Activated T-helper 2 cell treated with anti-CD3 and anti-CD28 coated beads, Interferon-gamma antibody, Interleukin-2, Interleukin-4, amounts not matched to agents 10 μg/mL and 5 μg/mL and 100 μg/mL, durations not matched to agents 14 hours and 24 hours and 36 hours (primary cell): ENCODE results near the gene FAM83E. TPM values are rescaled to one million over a fixed set of nuclear protein-coding genes. Genes with fewer than 3 reads are reported as not detected.
A peak's percentile ranks its signal among the peaks of the same experiment; 100 is the strongest.
"Not testable (repeated sequence)": the region's sequence is repeated elsewhere in the genome, so short reads cannot be mapped to it uniquely, and the experiment has no call there.

ENCODE experiments used
- DNase-seq: peaks from one replicate; pipeline ENCODE4 v3.0.0; 2021; ENCODE audit warnings: low spot score
- H3K27ac Mint-ChIP-seq: one replicate; pipeline ENCODE4 v1.8.0; 2021; ENCODE audit warnings: mixed read lengths
- H3K27me3 Mint-ChIP-seq: one replicate; pipeline ENCODE4 v1.8.0; 2021; ENCODE audit warnings: low read depth, mixed read lengths
- H3K36me3 Mint-ChIP-seq: one replicate; pipeline ENCODE4 v1.8.0; 2021; ENCODE audit warnings: low read depth, mixed read lengths
- H3K4me1 Mint-ChIP-seq: one replicate; pipeline ENCODE4 v1.8.0; 2021; ENCODE audit warnings: low read depth, mixed read lengths
- H3K4me3 Mint-ChIP-seq: one replicate; pipeline ENCODE4 v1.8.0; 2021; ENCODE audit warnings: low read depth, mild to moderate bottlenecking, moderate library complexity, mixed read lengths
- H3K9me3 Mint-ChIP-seq: one replicate; pipeline ENCODE4 v1.8.0; 2021; ENCODE audit warnings: mixed read lengths
- intact Hi-C: fragments of 100-400 bp; cut with micrococcal nuclease; formaldehyde crosslinking; loops from one replicate; pipeline ENCODE4 v1.15.1; 2023
- total RNA-seq: library from RNA; stranded (reverse); gene quantifications from 2 replicates; pipeline ENCODE4 v1.2.3, GENCODE V29; 2022

Gene FAM83E
- total RNA-seq, 1 donor from 2014 or later, result 4.3 TPM

DNA sequence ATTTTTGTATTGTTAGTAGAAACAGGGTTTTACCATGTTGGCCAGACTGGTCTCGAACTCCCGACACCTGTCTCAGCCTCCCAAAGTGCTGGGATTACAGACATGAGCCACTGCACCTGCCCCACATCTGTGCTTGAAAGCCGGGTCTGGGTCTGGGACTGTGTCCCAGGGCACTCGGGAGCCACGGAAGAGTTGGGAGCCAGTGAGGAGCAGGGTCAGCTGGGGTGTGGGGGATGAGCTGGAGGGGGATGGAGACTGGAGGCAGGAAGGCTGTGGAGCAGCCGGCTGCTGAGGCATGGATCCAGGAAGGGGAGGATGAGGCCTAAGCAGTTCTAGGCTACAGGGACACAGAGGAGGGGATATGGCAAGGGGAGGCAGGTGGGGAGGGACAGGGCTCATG, 19.0 kb downstream of the FAM83E start:
- Mint-ChIP-seq H3K4me3 (peak overlapping the region; percentile 76), H3K27me3 (peaks cover 1% of the 10 kb centered on the region), H3K9me3 (no peaks in the 10 kb centered on the region), H3K36me3 (no peaks in the 10 kb centered on the region), H3K4me1 (peaks cover 9% of the 10 kb centered on the region), H3K27ac (no peak overlapping the region)
- no peak for DNase-seq
- intact Hi-C loops, result no loop called here

DNA sequence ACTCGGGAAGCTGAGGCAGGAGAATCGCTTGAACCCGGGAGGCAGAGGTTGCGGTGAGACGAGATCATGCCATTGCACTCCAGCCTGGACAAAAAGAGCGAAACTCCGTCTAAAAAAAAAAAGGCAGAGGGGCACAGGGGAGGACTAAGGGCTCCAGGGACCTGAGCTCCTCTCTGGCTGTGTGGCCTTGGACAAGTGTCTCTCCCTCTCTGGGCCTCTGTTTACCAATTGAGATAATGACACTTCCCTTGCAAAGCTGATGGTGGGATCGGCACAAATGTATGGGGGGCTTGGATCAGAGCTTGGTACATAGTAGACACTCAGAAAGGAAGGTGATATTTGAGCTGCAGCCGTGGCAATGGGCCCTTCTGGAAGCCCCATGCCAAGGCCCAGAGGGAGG, 19.7 kb downstream of the FAM83E start:
- Mint-ChIP-seq H3K36me3 (no peaks in the 10 kb centered on the region), H3K27ac (peak overlapping the region; percentile 64), H3K9me3 (no peaks in the 10 kb centered on the region), H3K4me3 (peak overlapping the region; percentile 70), H3K27me3 (peaks cover 1% of the 10 kb centered on the region), H3K4me1 (peaks cover 9% of the 10 kb centered on the region)
- no peak for DNase-seq
- intact Hi-C loops, result no loop called here

DNA sequence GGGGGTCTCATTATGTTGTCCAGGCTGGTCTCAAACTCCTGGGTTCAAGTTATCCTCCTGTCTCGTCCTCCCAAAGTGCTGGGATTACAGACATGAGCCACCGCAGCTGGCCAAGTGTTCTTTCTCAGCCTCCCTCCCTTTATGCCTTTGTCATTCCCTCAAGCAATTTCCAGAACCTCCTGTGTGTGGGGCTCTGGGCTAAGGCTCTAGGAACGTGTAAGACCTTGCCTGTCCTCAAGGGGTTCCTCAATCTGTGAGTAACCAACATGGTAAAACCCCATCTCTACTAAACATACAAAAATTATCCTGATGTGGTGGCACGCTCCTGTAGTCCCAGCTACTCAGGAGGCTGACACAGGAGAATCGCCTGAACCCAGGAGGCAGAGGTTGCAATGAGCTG, 23.9 kb downstream of the FAM83E start:
- no peak for DNase-seq
- intact Hi-C loops, result no loop called here
- Mint-ChIP-seq H3K27ac (no peak overlapping the region), H3K36me3 (peaks cover 4% of the 10 kb centered on the region), H3K9me3 (no peaks in the 10 kb centered on the region), H3K4me1 (peaks cover 17% of the 10 kb centered on the region), H3K4me3 (no peak overlapping the region), H3K27me3 (peaks cover 1% of the 10 kb centered on the region)

DNA sequence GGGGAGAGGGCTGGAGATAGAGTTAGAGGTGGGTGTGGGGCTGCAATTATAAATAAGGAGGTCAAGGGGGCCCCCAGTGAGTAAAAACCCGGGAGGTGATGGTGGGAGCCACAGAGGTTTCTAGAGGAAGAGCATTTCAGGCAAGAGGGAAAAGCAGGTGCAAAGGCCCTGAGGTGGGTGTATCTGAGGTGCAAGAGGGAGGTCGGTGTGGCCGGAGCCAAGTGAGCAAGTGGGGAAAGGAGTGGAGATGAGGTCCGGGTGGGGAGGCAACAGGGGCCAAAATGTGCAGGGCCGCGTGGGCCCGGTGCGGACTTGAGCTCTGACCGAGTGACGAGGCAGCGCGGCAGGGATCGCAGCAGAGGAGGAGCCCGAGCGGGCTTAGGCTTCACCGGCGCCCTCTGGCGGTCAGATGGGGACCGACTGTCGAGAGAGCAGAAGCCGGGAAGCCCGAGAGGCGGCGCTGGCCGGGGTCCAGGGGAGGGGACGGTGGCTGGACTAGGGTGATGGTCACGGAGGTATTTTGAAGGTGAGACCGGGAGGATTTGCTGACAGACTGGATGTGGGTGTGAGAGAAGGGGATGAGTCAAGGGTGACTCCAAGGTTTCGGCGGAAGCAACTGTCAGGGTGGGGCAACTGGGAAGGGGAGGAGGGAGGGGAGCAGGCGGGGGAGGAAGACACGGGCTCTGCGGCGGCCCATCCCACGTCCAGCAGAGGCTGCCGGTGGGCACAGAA, 26.0 kb downstream of the FAM83E start:
- Mint-ChIP-seq H3K4me3 (peak overlapping the region; percentile 72), H3K27me3 (peaks cover 4% of the 10 kb centered on the region), H3K36me3 (peaks cover 8% of the 10 kb centered on the region), H3K27ac (peak overlapping the region; percentile 52), H3K4me1 (peaks cover 22% of the 10 kb centered on the region), H3K9me3 (no peaks in the 10 kb centered on the region)
- intact Hi-C loops, result no loop called here
- DNase-seq, result peak; percentile 80

DNA sequence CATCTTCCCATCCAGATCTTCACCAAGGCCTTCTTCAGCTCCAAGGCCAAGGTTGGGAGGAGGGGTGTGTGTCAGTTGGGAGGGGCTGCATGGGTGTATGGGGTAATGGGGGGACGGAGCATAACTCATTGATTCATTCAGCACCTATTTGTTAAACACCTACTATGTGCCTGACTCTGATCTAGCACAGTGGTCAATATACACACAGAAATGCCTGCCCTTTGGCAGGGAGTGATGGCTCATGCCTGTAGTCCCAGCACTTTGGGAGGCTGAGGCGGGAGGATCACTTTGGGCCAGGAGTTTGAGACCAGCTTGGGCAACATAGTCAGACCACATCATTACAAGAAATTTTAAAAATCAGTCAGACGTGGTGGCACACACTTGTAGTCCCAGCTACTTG, 27.5 kb downstream of the FAM83E start:
- Mint-ChIP-seq H3K27me3 (peaks cover 4% of the 10 kb centered on the region), H3K27ac (no peak overlapping the region), H3K9me3 (no peaks in the 10 kb centered on the region), H3K36me3 (peaks cover 8% of the 10 kb centered on the region), H3K4me1 (peaks cover 22% of the 10 kb centered on the region), H3K4me3 (no peak overlapping the region)
- DNase-seq, result no peak
- intact Hi-C loops, result no loop called here

DNA sequence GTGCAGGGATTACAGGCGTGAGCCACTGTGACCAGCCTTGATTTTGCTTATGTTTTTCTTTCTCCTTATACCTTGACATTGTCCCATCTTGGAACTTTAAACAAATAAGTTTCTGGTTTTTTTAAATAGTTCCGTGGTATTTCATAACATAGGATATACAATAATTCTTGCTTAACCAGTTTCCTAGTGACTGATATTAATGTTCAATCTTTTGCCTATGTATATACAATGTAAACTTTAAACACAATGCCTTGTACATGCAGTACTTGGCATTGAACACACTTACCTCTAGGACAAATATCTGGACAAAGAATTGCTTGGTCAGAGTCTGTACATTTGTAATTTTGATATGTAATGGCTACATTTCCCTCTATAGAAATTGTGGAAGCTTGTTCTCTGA, 32.7 kb downstream of the FAM83E start:
- Mint-ChIP-seq H3K36me3 (peaks cover 6% of the 10 kb centered on the region), H3K4me3 (no peak overlapping the region), H3K27me3 (peaks cover 4% of the 10 kb centered on the region), H3K9me3 (no peaks in the 10 kb centered on the region), H3K4me1 (peaks cover 5% of the 10 kb centered on the region), H3K27ac (no peak overlapping the region)
- intact Hi-C loops, result no loop called here
- DNase-seq, result no peak

DNA sequence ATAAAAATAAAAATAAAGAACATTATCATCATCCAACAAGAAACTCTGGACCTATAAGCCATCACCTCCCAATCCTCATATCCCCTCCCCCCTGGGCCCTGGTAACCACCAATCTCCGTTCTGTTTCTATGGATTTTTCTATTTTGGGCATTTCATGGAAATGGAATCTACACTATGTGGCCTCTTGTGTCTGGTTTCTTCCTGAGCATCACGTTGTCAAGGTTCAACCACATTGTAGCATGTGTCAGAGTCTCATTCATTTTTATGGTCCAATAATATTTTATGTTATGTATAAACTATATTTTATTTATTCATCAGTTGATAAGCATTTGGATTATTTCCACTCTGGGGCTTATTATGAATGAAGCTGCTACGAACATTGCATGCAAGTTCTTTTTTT, 36.0 kb downstream of the FAM83E start:
- no peak for DNase-seq
- peaks cover 2% of the 10 kb centered on the region for H3K36me3 Mint-ChIP-seq
- intact Hi-C loops, result no loop called here
- peaks cover under 1% of the 10 kb centered on the region for H3K4me1 Mint-ChIP-seq
- no peak overlapping the region for H3K4me3 Mint-ChIP-seq
- peaks cover 1% of the 10 kb centered on the region for H3K27me3 Mint-ChIP-seq
- no peak overlapping the region for H3K27ac Mint-ChIP-seq
- H3K9me3 Mint-ChIP-seq, result no peaks in the 10 kb centered on the region

DNA sequence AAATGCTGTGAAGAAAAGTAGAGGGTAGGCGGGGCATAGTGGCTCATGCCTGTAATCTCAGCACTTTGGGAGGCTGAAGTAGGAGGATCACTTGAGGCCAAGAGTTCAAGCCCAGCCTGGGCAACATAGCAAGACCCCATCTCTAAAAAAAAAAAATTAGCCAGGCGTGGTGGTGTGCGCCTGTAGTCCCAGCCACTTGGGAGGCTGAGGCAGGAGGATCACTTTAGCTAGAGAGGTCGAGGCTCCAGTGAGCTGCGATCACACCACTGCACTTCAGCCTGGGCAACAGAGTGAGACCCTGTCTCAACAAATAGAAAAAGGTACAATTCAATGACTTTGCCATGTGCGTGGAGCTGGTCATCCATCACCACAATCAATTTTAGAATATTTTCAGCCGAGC, 37.0 kb downstream of the FAM83E start:
- H3K27ac Mint-ChIP-seq, intact Hi-C loops, H3K36me3 Mint-ChIP-seq, H3K9me3 Mint-ChIP-seq, H3K4me3 Mint-ChIP-seq, DNase-seq, H3K4me1 Mint-ChIP-seq, H3K27me3 Mint-ChIP-seq: not testable (repeated sequence)

DNA sequence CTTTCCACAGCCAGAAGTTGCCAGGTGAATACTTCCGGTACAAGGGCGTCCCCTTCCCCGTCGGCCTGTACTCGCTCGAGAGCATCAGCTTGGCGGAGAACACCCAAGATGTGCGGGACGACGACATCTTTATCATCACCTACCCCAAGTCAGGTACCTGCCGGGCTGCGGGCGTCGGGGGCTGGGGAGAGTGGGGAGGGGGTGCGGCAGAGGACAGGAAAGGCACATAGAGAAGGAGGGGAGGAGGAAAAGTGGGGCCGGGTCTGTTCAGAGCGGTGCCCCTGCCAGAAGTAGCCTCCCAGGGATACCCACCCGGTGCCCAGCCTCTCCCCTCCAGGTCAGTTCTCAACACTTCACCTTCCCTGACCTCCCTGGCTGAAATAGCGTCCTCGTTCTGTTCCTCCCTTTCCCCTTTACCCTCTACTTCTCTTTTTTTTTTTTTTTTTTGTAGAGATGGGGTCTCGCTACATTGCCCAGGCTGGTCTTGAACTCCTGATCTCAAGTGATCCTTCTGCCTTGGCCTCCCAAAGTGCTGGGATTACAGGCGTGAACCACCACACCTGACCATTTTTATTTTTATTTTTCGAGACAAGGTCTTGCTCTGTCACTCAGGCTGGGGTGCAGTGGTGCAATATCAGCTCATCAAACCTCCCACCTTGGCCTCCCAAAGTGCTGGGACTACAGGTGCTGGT, 38.8 kb downstream of the FAM83E start:
- Mint-ChIP-seq H3K9me3 (no peaks in the 10 kb centered on the region), H3K27ac (no peak overlapping the region), H3K4me3 (no peak overlapping the region), H3K36me3 (peaks cover 2% of the 10 kb centered on the region), H3K27me3 (peaks cover 1% of the 10 kb centered on the region), H3K4me1 (no peaks in the 10 kb centered on the region)
- DNase-seq, result no peak
- intact Hi-C loops, result no loop called here

DNA sequence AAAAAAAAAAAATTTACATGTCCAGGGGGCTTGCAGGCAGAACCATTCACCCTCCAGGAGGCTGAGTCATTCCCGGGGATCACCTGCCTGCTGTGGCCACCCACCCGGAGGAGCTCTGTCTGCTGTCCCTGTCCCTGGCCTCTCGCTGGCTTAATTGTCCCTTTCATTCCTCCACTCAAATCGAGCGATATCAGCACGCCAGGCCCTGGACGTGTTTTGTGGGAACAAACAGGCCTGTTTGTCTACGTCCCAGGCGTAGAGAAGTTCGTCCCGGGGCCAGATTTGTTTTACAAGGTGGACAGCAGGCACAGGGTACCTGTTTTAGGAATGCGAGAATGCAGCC, 41.7 kb downstream of the FAM83E start:
- Mint-ChIP-seq H3K27me3 (peaks cover 2% of the 10 kb centered on the region), H3K4me1 (no peaks in the 10 kb centered on the region), H3K9me3 (no peaks in the 10 kb centered on the region), H3K27ac (no peak overlapping the region), H3K4me3 (no peak overlapping the region), H3K36me3 (no peaks in the 10 kb centered on the region)
- DNase-seq, result no peak
- intact Hi-C loops, result no loop called here

DNA sequence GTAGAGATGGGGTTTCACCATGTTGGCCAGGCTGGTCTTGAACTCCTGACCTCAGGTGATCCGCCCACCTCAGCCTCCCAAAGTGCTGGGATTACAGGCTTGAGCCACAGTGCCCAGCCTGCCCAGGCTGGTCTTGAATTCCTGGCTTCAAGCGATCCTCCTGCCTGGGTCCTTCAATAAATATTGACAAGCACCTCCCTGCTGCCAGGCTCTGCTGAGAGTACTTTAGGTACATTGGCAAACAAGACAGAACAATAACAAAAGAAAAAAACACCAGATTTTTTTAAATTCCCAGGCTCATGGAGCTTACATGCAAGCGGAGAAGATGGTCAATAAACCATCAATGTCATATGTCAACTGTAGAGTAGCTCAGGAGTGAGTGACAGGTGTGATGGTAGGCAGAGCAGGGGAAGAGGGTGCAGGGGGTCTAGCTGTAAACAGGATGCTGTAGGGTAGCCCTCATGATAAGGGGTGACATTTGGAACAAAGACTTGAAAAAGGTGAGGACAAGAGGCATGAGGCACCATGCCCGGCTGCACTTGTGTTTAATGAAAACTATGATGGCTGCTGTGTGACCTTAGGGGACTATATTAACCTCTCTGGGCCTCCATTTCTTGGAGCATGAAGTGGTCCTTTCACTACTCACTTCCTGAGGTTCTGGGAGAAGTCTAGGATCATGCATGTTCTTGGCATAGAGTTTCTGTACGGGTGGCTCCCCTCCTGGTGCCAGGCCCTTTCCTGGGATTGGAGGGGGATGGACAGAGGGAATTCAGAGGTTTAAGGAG, 43.3 kb downstream of the FAM83E start:
- intact Hi-C loops, result no loop called here
- H3K9me3 Mint-ChIP-seq, result no peaks in the 10 kb centered on the region
- peaks cover 2% of the 10 kb centered on the region for H3K27me3 Mint-ChIP-seq
- no peaks in the 10 kb centered on the region for H3K4me1 Mint-ChIP-seq
- no peak overlapping the region for H3K4me3 Mint-ChIP-seq
- no peak for DNase-seq
- H3K27ac Mint-ChIP-seq, result no peak overlapping the region
- H3K36me3 Mint-ChIP-seq, result no peaks in the 10 kb centered on the region

DNA sequence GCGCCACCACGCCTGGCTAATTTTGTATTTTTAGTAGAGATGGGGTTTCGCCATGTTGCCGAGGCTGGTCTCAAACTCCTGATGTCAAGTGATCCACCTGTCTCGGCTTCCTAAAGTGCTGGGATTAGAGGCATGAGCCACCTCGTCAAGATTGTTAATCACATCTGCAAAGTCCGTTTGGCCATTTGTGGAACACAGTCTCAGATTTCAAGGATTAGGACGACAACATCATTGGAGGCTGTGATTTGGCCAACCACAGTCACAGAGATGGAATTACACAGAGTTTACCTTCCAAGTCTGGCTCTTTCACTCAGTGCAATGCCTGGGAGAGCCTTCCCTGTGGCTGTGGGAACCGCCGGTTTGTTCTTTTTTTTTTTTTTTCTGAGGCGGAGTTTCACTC, 45.1 kb downstream of the FAM83E start:
- intact Hi-C loops, result no loop called here
- Mint-ChIP-seq H3K4me3 (no peak overlapping the region), H3K27me3 (peaks cover 2% of the 10 kb centered on the region), H3K36me3 (no peaks in the 10 kb centered on the region), H3K4me1 (no peaks in the 10 kb centered on the region), H3K9me3 (no peaks in the 10 kb centered on the region), H3K27ac (no peak overlapping the region)
- no peak for DNase-seq

DNA sequence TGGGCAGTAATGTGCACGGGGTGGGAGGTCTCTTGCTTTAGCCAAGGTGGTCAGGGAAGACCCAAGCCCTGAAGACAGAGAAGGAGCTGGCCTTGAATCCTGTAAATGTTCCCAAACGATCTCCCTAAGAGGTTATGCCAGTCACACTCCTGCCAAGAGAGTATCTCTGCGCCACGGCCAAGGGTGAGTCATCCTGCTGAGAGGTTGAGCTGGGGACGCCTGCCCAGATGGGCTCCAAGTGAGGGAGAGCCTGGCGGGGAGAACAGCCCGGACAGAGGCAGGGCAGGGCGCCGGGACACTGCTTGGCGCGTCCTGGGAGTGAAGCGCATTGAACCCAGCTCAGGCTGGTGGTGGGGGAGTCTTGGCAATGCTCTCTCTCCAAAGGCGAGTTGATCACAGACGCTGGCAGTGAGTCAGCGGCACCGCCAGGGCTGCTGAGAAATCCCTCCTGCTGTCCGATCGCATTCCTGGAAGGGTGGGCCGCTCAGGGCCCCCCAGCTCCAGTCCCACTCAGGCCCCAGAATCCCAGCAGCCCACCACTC, 46.5 kb downstream of the FAM83E start:
- no peak overlapping the region for H3K4me3 Mint-ChIP-seq
- peaks cover 2% of the 10 kb centered on the region for H3K27me3 Mint-ChIP-seq
- intact Hi-C loops, result no loop called here
- H3K27ac Mint-ChIP-seq, result no peak overlapping the region
- H3K9me3 Mint-ChIP-seq, result no peaks in the 10 kb centered on the region
- DNase-seq, result no peak
- no peaks in the 10 kb centered on the region for H3K4me1 Mint-ChIP-seq
- H3K36me3 Mint-ChIP-seq, result no peaks in the 10 kb centered on the region
